ENCODE measurements around the gene SRGAP2C.
"Not testable (repeated sequence)": the region's sequence is repeated elsewhere in the genome, so short reads cannot be mapped to it uniquely, and the experiment has no call there.

SRGAP2C gene

DNA sequence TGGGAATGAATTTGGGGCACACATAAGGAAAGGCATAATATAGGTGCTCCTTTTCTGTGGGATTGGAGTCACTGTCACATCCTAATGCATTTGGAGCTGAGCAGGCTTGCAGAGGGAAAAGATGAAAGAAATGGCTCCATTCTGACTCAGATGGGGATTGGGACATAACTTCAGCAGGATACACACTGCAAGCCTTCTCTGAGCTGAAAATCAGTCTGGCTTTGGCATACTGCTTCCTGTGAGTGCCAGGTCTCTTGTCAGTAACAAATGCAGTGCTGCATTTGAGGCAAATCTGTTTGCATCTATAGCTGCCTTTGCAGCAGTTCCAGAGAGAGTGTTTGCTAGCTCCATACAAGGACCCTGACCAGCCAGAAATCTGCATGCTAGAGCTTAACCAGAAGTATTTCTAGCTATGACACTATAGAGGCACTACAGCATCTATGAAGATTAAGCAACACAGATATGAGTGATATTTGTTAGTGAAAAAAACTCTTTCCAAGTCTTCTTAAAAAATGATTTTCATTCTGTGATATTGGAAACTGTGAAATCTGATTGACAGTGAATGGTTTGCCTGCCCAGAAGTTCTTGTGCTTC lies 98.9 kb downstream of the SRGAP2C start:
- DNase-seq = not testable (repeated sequence)

DNA sequence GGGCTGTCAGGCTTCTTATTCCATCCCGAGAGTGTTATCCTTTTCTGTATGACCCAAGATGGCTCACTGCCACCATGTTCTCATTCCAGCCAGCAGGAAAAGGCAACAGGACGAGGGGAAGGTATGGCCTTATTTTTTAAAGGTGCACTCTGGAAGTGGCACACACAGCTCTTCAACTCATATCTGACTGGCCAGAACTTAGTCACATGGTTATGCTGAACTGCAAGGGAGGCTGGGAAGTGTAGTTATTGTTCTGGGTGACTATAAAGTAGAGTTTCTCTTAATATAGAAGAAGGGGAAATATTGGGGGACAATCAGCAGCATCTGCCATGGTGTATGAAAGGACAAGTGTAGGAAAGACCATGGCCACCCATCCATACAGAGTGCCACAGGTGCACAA lies 107.8 kb downstream of the SRGAP2C start:
- DNase-seq = not testable (repeated sequence)

GRCh38 chr1:121293263-121294204 lies 108.8 kb downstream of the SRGAP2C start:
- DNase-seq = not testable (repeated sequence)

DNA sequence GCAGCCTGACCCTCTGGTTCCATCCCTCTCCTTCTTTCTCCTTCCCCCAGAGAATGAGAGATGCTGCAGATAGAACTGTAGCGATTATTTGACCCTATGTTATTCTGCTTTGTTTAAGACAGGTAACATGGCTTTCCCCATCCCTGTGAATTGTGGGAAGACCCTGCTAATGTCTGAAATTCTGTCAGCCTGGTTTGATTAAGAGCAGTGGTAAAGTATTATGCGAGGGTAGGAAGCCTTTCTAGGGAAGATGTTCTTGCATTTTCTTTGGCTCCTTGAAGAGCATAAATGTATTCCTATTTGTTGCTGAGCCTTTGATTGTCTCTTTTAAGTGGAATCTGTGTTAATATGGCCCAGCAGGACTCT lies 109.4 kb downstream of the SRGAP2C start:
- DNase-seq = not testable (repeated sequence)

- not testable (repeated sequence) for DNase-seq
These were observed 111.8 kb downstream of the SRGAP2C start for GRCh38 chr1:121296563-121296962.

GRCh38 chr1:121298529-121298928 lies 113.8 kb downstream of the SRGAP2C start:
- not testable (repeated sequence) for DNase-seq

DNA sequence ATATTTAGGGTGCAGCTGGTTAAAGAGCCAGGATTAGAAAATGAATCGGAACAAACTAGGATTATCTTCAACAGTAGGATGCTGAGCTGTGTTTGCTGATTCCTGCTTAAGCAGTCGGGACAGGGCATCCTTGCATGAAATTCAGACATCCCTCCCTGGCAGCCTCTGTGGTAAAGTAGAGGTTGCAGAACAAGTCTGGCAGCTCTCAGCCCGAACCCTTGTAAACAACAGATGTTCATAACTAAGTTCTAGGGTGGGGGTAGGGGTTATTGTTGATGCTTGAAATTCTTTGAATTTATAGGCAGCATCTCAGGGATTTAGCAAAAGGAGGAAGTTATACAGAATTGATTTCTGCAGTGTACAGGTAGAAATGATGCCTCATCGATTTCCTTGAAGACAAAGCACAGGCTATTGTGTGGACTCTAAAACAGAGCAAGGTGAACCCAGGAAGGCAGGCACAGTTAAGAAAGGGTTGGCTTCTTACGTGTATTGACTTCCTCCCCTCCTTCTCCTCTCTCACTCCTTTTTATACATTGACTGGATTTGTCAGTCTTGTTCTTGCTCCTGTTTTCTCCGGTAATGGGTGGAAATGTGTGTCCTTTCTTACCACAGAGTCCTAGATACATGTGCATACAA lies 114.9 kb downstream of the SRGAP2C start:
- DNase-seq = not testable (repeated sequence)

- not testable (repeated sequence) for DNase-seq
These were observed 117.1 kb downstream of the SRGAP2C start for GRCh38 chr1:121301876-121302275.

- DNase-seq = not testable (repeated sequence)
These were observed 123.0 kb downstream of the SRGAP2C start for GRCh38 chr1:121307759-121308158.

DNA sequence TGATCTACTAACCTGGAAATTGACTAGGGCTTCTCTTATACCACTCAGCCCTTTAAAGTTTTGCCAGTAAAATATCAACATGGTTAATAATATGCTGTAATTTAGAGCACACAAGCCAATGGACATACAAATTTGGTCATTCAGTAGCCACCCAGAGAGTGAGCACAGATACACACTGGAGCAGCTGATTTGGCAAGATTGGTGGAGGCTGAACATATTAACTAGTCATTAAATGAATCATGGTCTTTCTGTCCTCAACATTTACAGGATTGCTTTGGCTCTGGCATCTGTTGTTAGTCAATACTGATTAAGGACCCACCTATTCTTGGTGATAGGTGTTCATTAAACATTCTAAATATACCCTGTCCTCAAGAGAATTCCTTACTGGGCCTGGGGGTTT lies 130.7 kb downstream of the SRGAP2C start:
- not testable (repeated sequence) for DNase-seq

GRCh38 chr1:121316081-121316480 lies 131.3 kb downstream of the SRGAP2C start:
- DNase-seq = not testable (repeated sequence)

DNA sequence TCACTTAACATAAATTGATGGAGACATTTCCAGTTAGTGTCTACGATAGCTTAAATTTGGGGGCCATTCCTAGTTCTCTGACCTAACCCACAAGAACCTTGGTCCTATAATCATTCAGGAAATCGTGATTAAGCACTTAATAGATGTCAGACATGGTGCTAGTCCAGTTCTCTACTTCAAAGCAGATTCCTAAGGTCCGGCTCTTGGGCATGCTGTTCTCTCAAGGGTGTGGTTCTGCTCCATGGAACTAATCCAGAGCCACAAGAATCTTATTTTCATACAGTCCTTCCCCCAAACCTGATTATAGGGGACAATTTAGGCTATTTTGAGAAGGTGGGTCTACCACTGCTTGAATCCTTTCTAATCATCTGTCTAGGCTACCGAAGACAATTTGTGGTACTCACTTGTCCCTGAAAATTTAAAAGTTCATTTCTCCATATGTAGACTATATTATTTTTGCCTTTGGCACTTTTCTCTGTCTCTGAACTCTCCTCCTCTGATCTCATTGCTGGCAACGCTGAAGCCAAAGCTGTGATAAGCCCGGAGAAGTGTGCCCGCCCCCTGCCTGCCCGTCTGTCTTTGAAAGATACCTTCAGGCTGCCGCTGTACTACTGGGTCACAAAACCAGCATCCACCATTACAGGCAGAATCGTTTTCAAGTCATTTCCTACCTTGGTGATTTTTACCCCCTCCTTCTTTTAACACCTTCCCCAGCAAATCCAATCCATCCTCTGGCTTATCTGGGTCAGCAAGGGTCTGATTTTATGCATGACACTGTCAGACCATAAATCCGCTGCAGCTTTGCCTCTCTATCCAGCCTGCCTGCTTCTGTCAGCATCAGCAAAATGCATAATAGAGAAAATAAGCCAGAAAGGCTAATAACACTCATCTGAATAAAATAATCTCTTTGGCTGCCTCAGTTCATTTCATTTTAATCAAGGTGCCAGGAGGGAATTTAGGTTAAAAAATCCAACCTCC lies 133.0 kb downstream of the SRGAP2C start:
- DNase-seq = peak; percentile 18

- DNase-seq = not testable (repeated sequence)
These were observed 133.9 kb downstream of the SRGAP2C start for GRCh38 chr1:121318687-121319086.

DNA sequence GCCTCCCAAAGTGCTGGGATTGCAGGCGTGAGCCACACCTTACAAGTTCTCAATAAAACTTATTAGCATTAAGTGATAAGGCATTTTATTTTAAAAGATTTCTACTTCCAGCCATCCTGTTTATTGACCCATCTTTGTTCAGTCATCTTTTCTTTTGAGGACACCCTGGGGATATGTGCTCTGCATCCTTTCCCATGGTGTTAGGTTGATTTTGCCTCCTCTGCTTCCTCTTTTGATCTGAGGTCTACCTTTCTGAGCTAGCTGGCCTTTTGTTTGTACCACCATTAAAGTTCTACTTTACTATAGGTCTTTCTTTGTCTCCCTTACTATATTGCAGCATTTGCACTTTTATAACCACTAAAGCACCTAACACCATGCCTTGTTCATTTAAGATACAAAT lies 136.9 kb downstream of the SRGAP2C start:
- DNase-seq = not testable (repeated sequence)

DNA sequence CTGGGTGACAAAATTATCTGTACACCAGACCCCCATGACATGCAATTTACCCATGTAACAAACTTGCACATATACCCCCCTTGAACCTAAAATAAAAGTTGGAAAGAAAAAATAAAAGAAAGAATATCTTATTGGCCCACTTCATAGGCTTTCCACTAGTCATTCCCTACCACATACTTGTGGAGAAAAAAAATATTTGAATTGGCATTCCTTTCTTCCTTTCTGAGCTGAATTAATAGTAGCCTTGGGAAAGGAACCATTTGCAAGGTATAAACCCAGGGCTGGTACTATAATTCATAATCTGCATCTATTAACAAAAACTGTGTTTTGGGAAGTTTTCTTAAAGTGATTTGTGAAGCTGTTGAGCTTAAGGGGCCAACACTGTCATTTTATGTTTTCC lies 140.0 kb downstream of the SRGAP2C start:
- DNase-seq = not testable (repeated sequence)

- DNase-seq = not testable (repeated sequence)
These were observed 147.4 kb downstream of the SRGAP2C start for GRCh38 chr1:121332141-121332540.

DNA sequence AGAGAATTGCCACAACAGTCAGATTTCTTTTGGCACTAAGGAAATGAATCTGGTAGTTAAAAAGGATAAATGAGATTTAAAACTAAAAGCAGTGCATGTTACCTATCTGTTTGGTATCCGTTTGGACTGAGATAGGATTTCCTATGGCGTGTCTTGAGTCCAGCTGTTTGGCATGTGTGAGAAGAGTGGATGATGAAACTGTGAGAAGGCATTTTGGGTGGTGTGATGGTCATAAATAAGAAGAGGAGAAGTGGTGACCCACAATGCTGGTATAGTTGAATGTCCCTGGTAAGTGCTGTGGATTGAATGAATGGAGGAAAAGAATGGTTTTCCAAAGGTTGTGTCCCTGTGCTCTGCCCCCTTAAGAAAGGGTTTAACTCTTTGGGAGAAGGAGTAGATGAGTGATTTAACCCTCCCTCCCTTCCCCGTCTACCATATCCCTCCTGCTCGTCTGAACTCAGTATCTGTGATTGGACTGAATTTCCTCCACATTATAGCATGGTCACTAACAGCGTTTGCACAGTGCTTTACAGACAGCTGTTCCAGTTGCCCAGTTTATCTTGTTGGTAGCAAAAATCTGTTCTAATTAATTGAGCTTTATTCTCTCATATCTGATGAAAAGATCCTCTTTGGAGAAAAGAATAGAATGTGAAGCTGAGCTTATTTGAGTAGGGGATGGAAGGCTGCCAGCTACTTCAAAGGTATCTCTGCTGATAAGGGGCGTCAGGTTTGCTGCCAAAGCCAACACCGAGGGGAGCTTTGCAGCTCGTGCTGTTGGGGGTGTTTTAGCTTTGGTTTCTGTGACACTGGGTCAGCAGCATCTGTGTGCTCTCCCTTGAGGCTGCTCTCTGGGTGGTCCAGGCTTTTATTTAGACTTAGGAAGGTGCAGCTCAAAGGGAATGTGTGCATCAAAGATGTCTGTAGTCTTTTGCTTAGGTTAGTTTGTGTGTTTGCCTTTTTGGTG lies 148.1 kb downstream of the SRGAP2C start:
- not testable (repeated sequence) for DNase-seq

GRCh38 chr1:121337958-121338357 lies 153.2 kb downstream of the SRGAP2C start:
- not testable (repeated sequence) for DNase-seq

DNA sequence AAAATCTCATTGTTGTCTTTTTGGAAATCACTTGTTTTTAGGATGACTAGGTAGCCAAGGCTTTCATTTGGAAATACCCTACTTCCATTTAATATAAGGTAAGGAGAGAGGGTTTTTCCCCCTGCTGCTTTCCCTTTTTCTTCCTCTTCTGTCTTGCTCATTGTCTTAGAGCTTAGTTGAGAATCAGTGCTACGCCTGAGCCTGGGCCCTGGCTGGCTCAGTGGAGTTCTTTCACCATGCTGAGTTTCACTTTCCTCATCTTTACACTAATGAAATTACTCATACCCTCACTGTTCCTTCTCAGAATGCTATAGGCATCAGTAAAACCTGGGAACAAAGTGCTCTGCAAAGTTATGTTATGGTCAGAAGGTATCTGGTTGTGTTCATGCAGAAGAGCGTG lies 154.8 kb downstream of the SRGAP2C start:
- not testable (repeated sequence) for DNase-seq

GRCh38 chr1:121343311-121343906 lies 158.6 kb downstream of the SRGAP2C start:
- DNase-seq = not testable (repeated sequence)

DNA sequence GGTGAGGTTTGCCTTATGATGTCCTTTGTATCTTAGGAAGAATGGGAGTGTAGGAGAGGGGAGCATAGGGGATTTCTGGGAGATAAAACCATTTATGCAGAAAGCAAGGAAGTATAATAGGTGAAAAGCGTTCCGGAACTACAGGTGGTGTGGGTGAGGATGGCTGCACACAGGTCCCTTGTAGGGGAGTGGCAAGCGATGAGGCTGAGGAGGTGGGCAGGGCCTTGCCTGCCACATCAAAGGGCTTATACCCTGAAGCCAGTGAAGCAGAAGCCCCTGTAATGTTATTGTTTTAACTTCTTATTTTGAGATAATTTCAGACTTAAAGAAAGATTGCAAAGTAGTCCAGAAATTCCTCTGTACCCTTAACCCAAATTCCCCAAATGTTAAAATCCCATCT lies 159.6 kb downstream of the SRGAP2C start:
- DNase-seq = not testable (repeated sequence)
